GM23338 (cell line): ENCODE results near the gene THEM5.
"Not testable (repeated sequence)": the region's sequence is repeated elsewhere in the genome, so short reads cannot be mapped to it uniquely, and the experiment has no call there.

Experiments used
- CREB1 ChIP-seq: fragments of 250-450 bp; sonication (Bioruptor Pico); IDR thresholded peaks from 2 replicates; pipeline ENCODE4 v1.5.0; 2020; ENCODE audit warnings: low read depth, mild to moderate bottlenecking, moderate library complexity
- CTCF ChIP-seq, 2 experiments: fragments of 200-600 bp in 1 of 2; sonication (generic) in 1 of 2; conservative IDR thresholded peaks; 2 replicates each; pipeline versions ENCODE4 v1.5.1 to v1.6.1; 2016 to 2017; ENCODE audit warnings: antibody characterized with exemption in 2 of 2, low read depth in 2 of 2, mild to moderate bottlenecking in 2 of 2, moderate library complexity in 1 of 2
- EZH2 ChIP-seq: fragments of 200-600 bp; sonication (generic); IDR thresholded peaks from one replicate; pipeline ENCODE4 v1.8.0; 2017; ENCODE audit warnings: antibody characterized with exemption, mild to moderate bottlenecking, low read depth; ENCODE audit not compliant: unreplicated experiment
- EZH2phosphoT487 ChIP-seq: fragments of 200-600 bp; sonication (generic); IDR thresholded peaks from one replicate; pipeline ENCODE4 v1.8.1; 2018; ENCODE audit warnings: antibody characterized with exemption; ENCODE audit not compliant: unreplicated experiment
- POLR2AphosphoS5 ChIP-seq: IDR thresholded peaks from 2 replicates; pipeline ENCODE4 v1.6.1; 2016; ENCODE audit warnings: antibody characterized with exemption, low read depth
- REST ChIP-seq: IDR thresholded peaks from one replicate; pipeline ENCODE4 v1.6.1; 2018; ENCODE audit warnings: antibody characterized with exemption; ENCODE audit not compliant: unreplicated experiment

- not testable (repeated sequence) for TF ChIP-seq EZH2; CTCF (conservative IDR thresholded peaks at IDR 0.05; ENCODE audit: low read depth in 2 of 2); CREB1 (CRISPR knock-in tag); POLR2AphosphoS5; EZH2phosphoT487; REST
These were observed 29.4 kb upstream of the THEM5 start for GRCh38 chr1:151882918-151883317.
